Suprapubic skin (tissue), 4 donors: ENCODE data around the gene SPG7.

ENCODE experiments used
- CTCF ChIP-seq, 2 donors: fragments of 200-600 bp in 1 of 2; fragments of 450-650 bp in 1 of 2; sonication (generic) in 1 of 2; IDR thresholded peaks; one replicate each; pipeline ENCODE4 v1.5.1; 2016 to 2019; ENCODE audit warnings: antibody characterized with exemption in 2 of 2, mild to moderate bottlenecking in 1 of 2, moderate library complexity in 1 of 2
- POLR2A ChIP-seq, 2 donors: fragments of 450-650 bp; IDR thresholded peaks; one replicate each; pipeline ENCODE4 v1.6.1; 2017; ENCODE audit warnings: antibody characterized with exemption in 2 of 2, mild to moderate bottlenecking in 2 of 2, moderate library complexity in 2 of 2
- POLR2AphosphoS5 ChIP-seq, 3 donors: sonication (generic); formaldehyde crosslinking; IDR thresholded peaks; one replicate each; pipeline ENCODE4 v1.6.1; 2017; ENCODE audit warnings: antibody characterized with exemption in 3 of 3

GRCh38 chr16:89511374-89511773, 3.2 kb downstream of the SPG7 start:
- no peak for TF ChIP-seq CTCF (IDR thresholded peaks at IDR 0.05)
- TF ChIP-seq POLR2A (IDR thresholded peaks at IDR 0.05) = no peak
- no peak for TF ChIP-seq POLR2AphosphoS5 (IDR thresholded peaks at IDR 0.05)
